Endothelial cell of umbilical vein (primary cell): ENCODE data around the gene DDX11. TPM values are rescaled to one million over a fixed set of nuclear protein-coding genes. Genes with fewer than 3 reads are reported as not detected.
"Not testable (repeated sequence)": the region's sequence is repeated elsewhere in the genome, so short reads cannot be mapped to it uniquely, and the experiment has no call there.

ENCODE experiments used
- BruUV-seq: library from RNA; stranded (reverse); fragments of 400-500 nt; replicated peaks from 2 replicates; lab custom pipeline; 2021; lab: Mats Ljungman, UMichigan
- CTCF ChIA-PET: fragments of 300-600, 350-600 bp; sonication (Branson Sonifier 250); formaldehyde crosslinking; loops from one replicate; lab custom pipeline; 2021; ENCODE audit warnings: antibody characterized with exemption, inconsistent platforms; lab: Charles Lee
- POLR2A ChIA-PET: fragments of 300-600, 350-600 bp; sonication (Branson Sonifier 250); formaldehyde crosslinking; loops from one replicate; lab custom pipeline; 2021; ENCODE audit warnings: antibody characterized with exemption, inconsistent platforms; lab: Charles Lee
- DNase-seq: peaks from one replicate; pipeline ENCODE4 v3.0.0-alpha.2; 2011; ENCODE audit warnings: low read depth, low spot score
- FAIRE-seq: peaks from 2 replicates; lab custom pipeline; 2011; peaks lifted over from hg19 to GRCh38; lab: Jason Lieb, UNC
- H2AFZ ChIP-seq: 2 replicates; pipeline ENCODE4 v1.6.0; 2012; ENCODE audit warnings: low read depth, low read length, control low read depth, inconsistent platforms
- H3K27ac ChIP-seq: 2 replicates; pipeline ENCODE4 v1.5.1; 2011; ENCODE audit warnings: low read depth, mild to moderate bottlenecking, control low read depth, low read length, moderate library complexity; ENCODE audit not compliant: insufficient read depth
- H3K27me3 ChIP-seq, 2 experiments: 2 replicates each; pipeline versions ENCODE4 v1.6.0 to v1.6.1; 2011; ENCODE audit warnings: low read length in 2 of 2, mixed read lengths in 1 of 2; ENCODE audit not compliant: control insufficient read depth in 2 of 2, insufficient read depth in 2 of 2
- H3K36me3 ChIP-seq, 2 experiments: 2 replicates in 1 of 2; 3 replicates in 1 of 2; pipeline ENCODE4 v1.5.1; 2011; ENCODE audit warnings: low read length in 2 of 2, mild to moderate bottlenecking in 1 of 2, moderate library complexity in 1 of 2; ENCODE audit not compliant: control insufficient read depth in 2 of 2, insufficient read depth in 2 of 2; ENCODE audit errors: extremely low read depth in 1 of 2
- H3K4me1 ChIP-seq: 3 replicates; pipeline ENCODE4 v1.5.1; 2011; ENCODE audit warnings: mild to moderate bottlenecking, low read length; ENCODE audit not compliant: control insufficient read depth, insufficient read depth; ENCODE audit errors: extremely low read depth
- H3K4me2 ChIP-seq: 2 replicates; pipeline ENCODE4 v1.6.1; 2011; ENCODE audit warnings: low read length, control low read depth, mixed read lengths; ENCODE audit not compliant: insufficient read depth
- H3K4me3 ChIP-seq, 3 experiments: fragments of 200-600 bp in 1 of 3; sonication (generic), shearing (Covaris generic) in 1 of 3; replicated peaks in 1 of 3; 2 replicates each; pipeline ENCODE4 v1.5.1; 2011 to 2016; ENCODE audit warnings: control low read depth in 3 of 3, low read length in 3 of 3, mild to moderate bottlenecking in 2 of 3, inconsistent platforms in 1 of 3, low read depth in 1 of 3, moderate library complexity in 1 of 3; ENCODE audit not compliant: insufficient read depth in 1 of 3
- H3K79me2 ChIP-seq: 2 replicates; pipeline ENCODE4 v1.6.0; 2012; ENCODE audit warnings: low read length, inconsistent platforms; ENCODE audit not compliant: control insufficient read depth, insufficient read depth
- H3K9ac ChIP-seq: replicated peaks from 2 replicates; pipeline ENCODE3; 2011; ENCODE audit warnings: low read length, control low read depth; ENCODE audit not compliant: insufficient read depth; ENCODE audit errors: extremely low read depth
- H3K9me1 ChIP-seq: replicated peaks from 3 replicates; pipeline ENCODE4 v1.6.0; 2011; ENCODE audit warnings: mild to moderate bottlenecking, low read length; ENCODE audit not compliant: control insufficient read depth, insufficient read depth; ENCODE audit errors: extremely low read depth
- H3K9me3 ChIP-seq: replicated peaks from 2 replicates; pipeline ENCODE4 v1.5.1; 2012; ENCODE audit warnings: low read length, inconsistent platforms; ENCODE audit not compliant: control insufficient read depth, insufficient read depth
- H4K20me1 ChIP-seq: replicated peaks from 2 replicates; pipeline ENCODE3; 2011; ENCODE audit warnings: mild to moderate bottlenecking, low read length; ENCODE audit not compliant: control insufficient read depth, insufficient read depth; ENCODE audit errors: extremely low read depth
- dilution Hi-C: fragments of 300-500 bp; cut with MboI; formaldehyde crosslinking; loops from one replicate; pipeline ENCODE4 v1.15.0; 2019; ENCODE audit warnings: low sequenced_read_pairs; ENCODE audit not compliant: extremely low pct_ligation_motif_present
- intact Hi-C: fragments of 100-400 bp; cut with micrococcal nuclease; formaldehyde crosslinking; loops from one replicate; pipeline ENCODE4 v1.10.0; 2022
- polyA plus RNA-seq, 4 experiments: library from polyadenylated mRNA; depleted of rRNA in 3 of 4; stranded (reverse) in 3 of 4; unstranded in 1 of 4; fragments of >200 nt; gene quantifications; 2 replicates each; pipeline versions ENCODE4 v1.2.1 to v1.2.3, GENCODE V29; 2011 to 2012; ENCODE audit warnings: missing spikeins in 1 of 4
- total RNA-seq: library from RNA; stranded (reverse); gene quantifications from 2 replicates; pipeline ENCODE4 v1.2.3, GENCODE V29; 2021

DDX11 gene
- total and polyA plus RNA-seq, 2 donors (not counting 3 experiments of a cell fraction or from before 2014, with no cell fraction given) = 20.8 to 71.4 TPM

- H4K20me1 ChIP-seq, POLR2A ChIA-PET, H3K9ac ChIP-seq, H3K27ac ChIP-seq, H3K4me3 ChIP-seq, FAIRE-seq, H3K36me3 ChIP-seq, H3K4me1 ChIP-seq, H3K79me2 ChIP-seq, BruUV-seq, H2AFZ ChIP-seq, DNase-seq, intact Hi-C loops, H3K4me2 ChIP-seq, dilution Hi-C loops, H3K9me1 ChIP-seq, H3K9me3 ChIP-seq: not testable (repeated sequence)
- peaks cover 14 to 19% of the 10 kb centered on the region in 2 experiments for H3K27me3 ChIP-seq
- CTCF ChIA-PET = interaction anchor here (1.2 kb wide), 1 partner anchor 157 kb away, joined by 3 read pairs; no protein-coding TSS in a partner anchor
Observed at GRCh38 chr12:31115092-31115601, 41.5 kb downstream of the DDX11 start.

- POLR2A ChIA-PET, H3K9me1 ChIP-seq, H3K36me3 ChIP-seq, H2AFZ ChIP-seq, H3K79me2 ChIP-seq, BruUV-seq, H3K4me2 ChIP-seq, H3K4me3 ChIP-seq, H3K4me1 ChIP-seq, H3K9me3 ChIP-seq, H4K20me1 ChIP-seq, DNase-seq, dilution Hi-C loops, FAIRE-seq, H3K9ac ChIP-seq, H3K27ac ChIP-seq: not testable (repeated sequence)
- intact Hi-C loops = loop anchor here (1.0 to 2.0 kb wide), 2 partner anchors 122 to 266 kb away; no protein-coding TSS in a partner anchor
- CTCF ChIA-PET = interaction anchor here (1.5 to 2.0 kb wide), 2 partner anchors 155 to 266 kb away, joined by 3 to 9 read pairs; no protein-coding TSS in a partner anchor
- H3K27me3 ChIP-seq = peaks cover 17 to 23% of the 10 kb centered on the region in 2 experiments
Observed at GRCh38 chr12:31116846-31117202, 43.2 kb downstream of the DDX11 start.
